Left kidney (tissue), 2 donors: ENCODE data around the gene DLK2. TPM values are rescaled to one million over a fixed set of nuclear protein-coding genes. Genes with fewer than 3 reads are reported as not detected.
"Not testable (repeated sequence)": the region's sequence is repeated elsewhere in the genome, so short reads cannot be mapped to it uniquely, and the experiment has no call there.

Experiments used
- DNase-seq: peaks from one replicate; pipeline ENCODE4 v3.0.0-alpha.2; 2013
- polyA plus RNA-seq: library from polyadenylated mRNA; unstranded; fragments of 120-200 nt; gene quantifications from one replicate; pipeline ENCODE4 v1.2.1, GENCODE V29; 2013; ENCODE audit not compliant: insufficient read length

Gene DLK2
- polyA plus RNA-seq, 1 donor = 1.00 TPM

- DNase-seq = no peak
Measured at GRCh38 chr6:43426928-43427405, 28.4 kb downstream of the DLK2 start.

- DNase-seq = not testable (repeated sequence)
Measured at GRCh38 chr6:43425083-43425482, 30.3 kb downstream of the DLK2 start.

GRCh38 chr6:43421831-43422230, 33.5 kb downstream of the DLK2 start:
- no peak for DNase-seq

- DNase-seq = no peak
Measured at GRCh38 chr6:43420012-43420709, 35.2 kb downstream of the DLK2 start.

GRCh38 chr6:43416935-43417334, 38.4 kb downstream of the DLK2 start:
- DNase-seq = no peak

GRCh38 chr6:43415275-43415674, 40.1 kb downstream of the DLK2 start:
- not testable (repeated sequence) for DNase-seq

- DNase-seq = no peak
Measured at GRCh38 chr6:43413002-43413401, 42.3 kb downstream of the DLK2 start.

- no peak for DNase-seq
Measured at GRCh38 chr6:43412541-43412940, 42.8 kb downstream of the DLK2 start.

- DNase-seq = not testable (repeated sequence)
Measured at GRCh38 chr6:43410776-43411175, 44.6 kb downstream of the DLK2 start.

- no peak for DNase-seq
Measured at GRCh38 chr6:43408259-43408658, 47.1 kb downstream of the DLK2 start.

GRCh38 chr6:43407296-43407695, 48.1 kb downstream of the DLK2 start:
- no peak for DNase-seq

- no peak for DNase-seq
Measured at GRCh38 chr6:43405354-43405753, 50.0 kb downstream of the DLK2 start.

- DNase-seq = no peak
Measured at GRCh38 chr6:43402820-43403219, 52.5 kb downstream of the DLK2 start.

GRCh38 chr6:43401730-43402129, 53.6 kb downstream of the DLK2 start:
- no peak for DNase-seq

Other genes starting within 250 kb of the DLK2 start
- gene DNPH1, start 226.1 kb downstream of the DLK2 start, polyA plus RNA-seq = 44.3 TPM
- gene TTBK1, start 212.1 kb downstream of the DLK2 start, polyA plus RNA-seq = 0.37 TPM
- 1.2 TPM for gene SLC22A7, start 157.3 kb downstream of the DLK2 start, polyA plus RNA-seq
- gene CRIP3, start 146.7 kb downstream of the DLK2 start, polyA plus RNA-seq = 7.3 TPM
- 38.1 TPM for gene ZNF318, start 85.9 kb downstream of the DLK2 start, polyA plus RNA-seq
- 28.9 TPM for gene ABCC10, start 28.0 kb downstream of the DLK2 start, polyA plus RNA-seq
- gene TJAP1, start 22.0 kb upstream of the DLK2 start, polyA plus RNA-seq = 41.3 TPM
- gene LRRC73, start 54.8 kb upstream of the DLK2 start, polyA plus RNA-seq = 1.2 TPM
- gene YIPF3, start 61.4 kb upstream of the DLK2 start, polyA plus RNA-seq = 137 TPM
- 40.2 TPM for gene POLR1C, start 61.5 kb upstream of the DLK2 start, polyA plus RNA-seq
- gene XPO5, start 120.5 kb upstream of the DLK2 start, polyA plus RNA-seq = 68.7 TPM
- 28.5 TPM for gene POLH, start 120.6 kb upstream of the DLK2 start, polyA plus RNA-seq
- gene GTPBP2, start 173.7 kb upstream of the DLK2 start, polyA plus RNA-seq = 63.7 TPM
- gene MAD2L1BP, start 180.3 kb upstream of the DLK2 start, polyA plus RNA-seq = 25.7 TPM
- gene RSPH9, start 189.5 kb upstream of the DLK2 start, polyA plus RNA-seq = 1.4 TPM
- gene MRPS18A, start 232.2 kb upstream of the DLK2 start, polyA plus RNA-seq = 40.9 TPM